ENCODE results near the gene PSME2. TPM values are rescaled to one million over a fixed set of nuclear protein-coding genes. Genes with fewer than 3 reads are reported as not detected.

The PSME2 gene
- total and polyA plus RNA-seq, 2 experiments from 2014 or later = 54.0 to 259 TPM

GRCh38 chr14:24189059-24189375, 42.6 kb upstream of the PSME2 start (continued):
- TF ChIP-seq EZH2 (IDR thresholded peaks at IDR 0.05; ENCODE audit: low read depth, unreplicated experiment) (no peak), ZNF114 (CRISPR knock-in tag; IDR thresholded peaks at IDR 0.05) (no peak)

- DNase-seq (ENCODE audit: low spot score) (peak; percentile 100), ATAC-seq (peak; percentile 92)
- Mint-ChIP-seq H3K4me1 (peaks cover 17% of the 10 kb centered on the region), H3K27ac (peak within 1 kb of the TSS; percentile 97), H3K9me3 (no peaks in the 10 kb centered on the region; the same call in 2 of the 3 replicates), H3K27me3 (ENCODE audit: insufficient read depth, low read depth, poor library complexity) (peaks cover 19% of the 10 kb centered on the region), H3K36me3 (ENCODE audit: low read depth) (peaks cover 71% of the 10 kb centered on the region), H3K4me3 (peak within 1 kb of the TSS; percentile 96)
- Histone ChIP-seq H3K79me2 (replicated peaks; ENCODE audit: insufficient read depth) (peaks cover 13% of the 10 kb centered on the region; the same call in 1 of the 2 replicates), H3K4me2 (peak within 1 kb of the TSS; percentile 94), H3K4me1 (ENCODE audit: insufficient read depth) (peaks cover 10% of the 10 kb centered on the region), H3K27ac (ENCODE audit: low read depth) (0 out of 2 replicates have a peak within 1 kb of the TSS, but pooled peaks have one; percentile 55), H3K4me3 (peak within 1 kb of the TSS; percentile 94), H3K36me3 (ENCODE audit: insufficient read depth) (no peaks in the 10 kb centered on the region; the same call in 1 of the 2 replicates), H3F3A (replicated peaks; ENCODE audit: low read depth) (no peaks in the 10 kb centered on the region; the same call in 1 of the 2 replicates), H2AFZ (peak within 1 kb of the TSS; percentile 88; the same call in 1 of the 2 replicates), H4K20me1 (replicated peaks; ENCODE audit: insufficient read depth) (peaks cover 6% of the 10 kb centered on the region), H3K27me3 (ENCODE audit: insufficient read depth) (no peaks in the 10 kb centered on the region), H3K9me2 (ENCODE audit: insufficient read depth) (no peaks in the 10 kb centered on the region)
- TF ChIP-seq JUNB (IDR thresholded peaks at IDR 0.05; ENCODE audit: unreplicated experiment) (peak; percentile 48), CREB1 (CRISPR knock-in tag; IDR thresholded peaks at IDR 0.05; ENCODE audit: low read depth) (peak; percentile 81), ETS1 (IDR thresholded peaks at IDR 0.05) (peak; percentile 91), POLR2AphosphoS5 (IDR thresholded peaks at IDR 0.05; ENCODE audit: low read depth) (peak; percentile 91), EZH2phosphoT487 (IDR thresholded peaks at IDR 0.05; ENCODE audit: unreplicated experiment) (no peak)
Observed at GRCh38 chr14:24188251-24189058, 42.0 kb upstream of the PSME2 start, which contains the start of gene IPO4. IPO4 (minus strand) TSS chr14:24188816; CDS start chr14:24188787, 29 bp downstream.

- peaks cover 72% of the 10 kb centered on the region for H3K36me3 Mint-ChIP-seq (ENCODE audit: low read depth)
- H3K9me3 Mint-ChIP-seq = peaks cover 1% of the 10 kb centered on the region; the same call in 2 of the 3 replicates
- Histone ChIP-seq H4K20me1 (replicated peaks; ENCODE audit: insufficient read depth) (peaks cover 6% of the 10 kb centered on the region), H3K4me2 (peak overlapping the region; percentile 94), H3K4me3 (peak overlapping the region; percentile 94), H3K36me3 (ENCODE audit: insufficient read depth) (no peaks in the 10 kb centered on the region; the same call in 1 of the 2 replicates), H3K27me3 (ENCODE audit: insufficient read depth) (no peaks in the 10 kb centered on the region), H2AFZ (no peak overlapping the region), H3F3A (replicated peaks; ENCODE audit: low read depth) (no peaks in the 10 kb centered on the region; the same call in 1 of the 2 replicates), H3K27ac (ENCODE audit: low read depth) (no peak overlapping the region), H3K79me2 (replicated peaks; ENCODE audit: insufficient read depth) (peaks cover 13% of the 10 kb centered on the region; the same call in 1 of the 2 replicates), H3K4me1 (ENCODE audit: insufficient read depth) (peaks cover 10% of the 10 kb centered on the region), H3K9me2 (ENCODE audit: insufficient read depth) (no peaks in the 10 kb centered on the region)
- DNase-seq (ENCODE audit: low spot score) = no peak
- H3K4me3 Mint-ChIP-seq = peak overlapping the region; percentile 96
- peaks cover 24% of the 10 kb centered on the region for H3K27me3 Mint-ChIP-seq (ENCODE audit: insufficient read depth, low read depth, poor library complexity)
- peaks cover 17% of the 10 kb centered on the region for H3K4me1 Mint-ChIP-seq
- ATAC-seq = no peak
- H3K27ac Mint-ChIP-seq = no peak overlapping the region
- TF ChIP-seq CREB1 (CRISPR knock-in tag; IDR thresholded peaks at IDR 0.05; ENCODE audit: low read depth) (no peak), ZNF331 (CRISPR knock-in tag; IDR thresholded peaks at IDR 0.05; ENCODE audit: low read depth) (no peak), ZNF114 (CRISPR knock-in tag; IDR thresholded peaks at IDR 0.05) (no peak), POLR2AphosphoS5 (IDR thresholded peaks at IDR 0.05; ENCODE audit: low read depth) (no peak), EZH2 (IDR thresholded peaks at IDR 0.05; ENCODE audit: low read depth, unreplicated experiment) (no peak), JUNB (IDR thresholded peaks at IDR 0.05; ENCODE audit: unreplicated experiment) (no peak), ETS1 (IDR thresholded peaks at IDR 0.05) (no peak), CTCF (conservative IDR thresholded peaks at IDR 0.05; ENCODE audit: low read depth in 2 of 2) (no peak), EZH2phosphoT487 (IDR thresholded peaks at IDR 0.05; ENCODE audit: unreplicated experiment) (no peak), STAT1 (IDR thresholded peaks at IDR 0.05; ENCODE audit: unreplicated experiment) (no peak), REST (IDR thresholded peaks at IDR 0.05; ENCODE audit: unreplicated experiment) (no peak)
Observed at GRCh38 chr14:24187539-24187915, 41.1 kb upstream of the PSME2 start.
